Right lobe of liver (tissue), 6 donors: Measurements from ENCODE around the gene PNKD. TPM values are rescaled to one million over a fixed set of nuclear protein-coding genes. Genes with fewer than 3 reads are reported as not detected.

Source experiments
- ATAC-seq, 4 donors: fragments of 200-7000 bp; cut with Tn5 transposase; one replicate each; pipeline ENCODE4 v1.9.1; 2020; ENCODE audit warnings: mild to moderate bottlenecking in 4 of 4, moderate library complexity in 4 of 4
- DNase-seq, 3 donors: peaks; one replicate each; pipeline ENCODE4 v3.0.0-alpha.2; 2020
- H3K27ac ChIP-seq, 3 donors: fragments of 200-600 bp; one replicate each; pipeline ENCODE4 v1.8.0; 2022
- H3K27me3 ChIP-seq, 2 donors: fragments of 200-600 bp; one replicate each; pipeline ENCODE4 v1.8.0; 2022
- H3K36me3 ChIP-seq, 4 donors: fragments of 200-600 bp; sonication (generic) in 1 of 4; one replicate each; pipeline versions ENCODE4 v1.5.1 to v1.8.0; 2017 to 2022; ENCODE audit warnings: control low read depth in 1 of 4
- H3K4me1 ChIP-seq, 4 donors: fragments of 200-600 bp; sonication (generic) in 1 of 4; one replicate each; pipeline versions ENCODE4 v1.5.1 to v1.8.0; 2017 to 2022; ENCODE audit warnings: control low read depth in 1 of 4
- H3K4me3 ChIP-seq, 3 donors: fragments of 200-600 bp; one replicate each; pipeline ENCODE4 v1.8.0; 2022
- H3K9me3 ChIP-seq, 4 donors: fragments of 200-600 bp; sonication (generic) in 1 of 4; one replicate each; pipeline versions ENCODE4 v1.5.1 to v1.8.0; 2017 to 2022; ENCODE audit warnings: control low read depth in 1 of 4
- POLR2A ChIP-seq: fragments of 450-650 bp; IDR thresholded peaks from one replicate; pipeline ENCODE4 v1.6.1; 2017; ENCODE audit warnings: antibody characterized with exemption, mild to moderate bottlenecking
- WGBS: methylation state at CpG from one replicate; pipeline ENCODE4 v1.1.6; 2018; ENCODE audit warnings: low coverage, low lambda C conversion rate; ENCODE audit not compliant: insufficient coverage; ENCODE audit errors: missing lambda C conversion rate; 5-methylcytosine and 5-hydroxymethylcytosine counted together
- intact Hi-C, 2 donors: fragments of 100-400 bp; cut with DNase I; formaldehyde crosslinking; loops; one replicate each; pipeline versions ENCODE4 v1.11.2 to v1.14.1; 2022
- total RNA-seq, 6 experiments: library from RNA; depleted of rRNA in 2 of 6; stranded (reverse); fragments of >200 nt in 2 of 6; fragmentation: NEBNext Ultra II Directional in 3 of 6; extraction: Animal tissue kit (Norgen Biotek cat#: 25700) in 3 of 6; gene quantifications; one replicate each; pipeline versions ENCODE4 v1.1.0 to v1.2.4, GENCODE V29; 2016 to 2023
- TF ChIP-seq, protein P1 (sequence below), 4 donors: fragments of 200-600 bp in 3 of 4; fragments of 450-650 bp in 1 of 4; IDR thresholded peaks; one replicate each; pipeline versions ENCODE4 v1.5.1 to v1.8.0; 2016 to 2022; ENCODE audit warnings: antibody characterized with exemption in 4 of 4, mild to moderate bottlenecking in 2 of 4
- donor health status: DM: no; HTN: yes; CAD: no.
- donor health status: DM: no; HTN: no; CAD: no.
- donor health status: DM: no; HTN: no; CAD: no.
- donor health status: DM: no; HTN: yes; CAD: no.
- donor health status: DM: no; HTN: yes; CAD: no.

PNKD gene
- total RNA-seq, 6 experiments from 2014 or later = 78.5 to 137 (median 115) TPM

GRCh38 chr2:218263817-218264641 lies 6.3 kb upstream of the PNKD start:
- no peak for TF ChIP-seq POLR2A
- TF ChIP-seq, protein P1, sequence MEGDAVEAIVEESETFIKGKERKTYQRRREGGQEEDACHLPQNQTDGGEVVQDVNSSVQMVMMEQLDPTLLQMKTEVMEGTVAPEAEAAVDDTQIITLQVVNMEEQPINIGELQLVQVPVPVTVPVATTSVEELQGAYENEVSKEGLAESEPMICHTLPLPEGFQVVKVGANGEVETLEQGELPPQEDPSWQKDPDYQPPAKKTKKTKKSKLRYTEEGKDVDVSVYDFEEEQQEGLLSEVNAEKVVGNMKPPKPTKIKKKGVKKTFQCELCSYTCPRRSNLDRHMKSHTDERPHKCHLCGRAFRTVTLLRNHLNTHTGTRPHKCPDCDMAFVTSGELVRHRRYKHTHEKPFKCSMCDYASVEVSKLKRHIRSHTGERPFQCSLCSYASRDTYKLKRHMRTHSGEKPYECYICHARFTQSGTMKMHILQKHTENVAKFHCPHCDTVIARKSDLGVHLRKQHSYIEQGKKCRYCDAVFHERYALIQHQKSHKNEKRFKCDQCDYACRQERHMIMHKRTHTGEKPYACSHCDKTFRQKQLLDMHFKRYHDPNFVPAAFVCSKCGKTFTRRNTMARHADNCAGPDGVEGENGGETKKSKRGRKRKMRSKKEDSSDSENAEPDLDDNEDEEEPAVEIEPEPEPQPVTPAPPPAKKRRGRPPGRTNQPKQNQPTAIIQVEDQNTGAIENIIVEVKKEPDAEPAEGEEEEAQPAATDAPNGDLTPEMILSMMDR (IDR thresholded peaks at IDR 0.05) = no peak
- Histone ChIP-seq H3K27me3 (no peaks in the 10 kb centered on the region), H3K27ac (no peak overlapping the region), H3K4me1 (peaks cover 0 to 27% (median 10%) of the 10 kb centered on the region in 4 donors), H3K4me3 (no peak overlapping the region), H3K36me3 (peaks cover 0 to 44% (median 8%) of the 10 kb centered on the region in 4 donors), H3K9me3 (no peaks in the 10 kb centered on the region)
- WGBS = 78% methylated on average over 15 of the region's 17 CpGs
- DNase-seq (peak in 1 of 3 donors; percentile 36), ATAC-seq (no peak)
- intact Hi-C loops = no loop called here

GRCh38 chr2:218264773-218265561 lies 5.4 kb upstream of the PNKD start:
- DNase-seq (peak in 1 of 3 donors; percentile 76), ATAC-seq (peak; percentile 64 to 77 (median 72))
- Histone ChIP-seq H3K4me3 (no peak overlapping the region), H3K9me3 (no peaks in the 10 kb centered on the region), H3K36me3 (peaks cover 0 to 44% (median 8%) of the 10 kb centered on the region in 4 donors), H3K27me3 (no peaks in the 10 kb centered on the region), H3K4me1 (peaks cover 0 to 29% (median 12%) of the 10 kb centered on the region in 4 donors), H3K27ac (no peak overlapping the region)
- intact Hi-C loops = no loop called here
- WGBS = 22% methylated on average over 8 of the region's 22 CpGs
- TF ChIP-seq, protein P1 (IDR thresholded peaks at IDR 0.05) = no peak
- no peak for TF ChIP-seq POLR2A

DNA sequence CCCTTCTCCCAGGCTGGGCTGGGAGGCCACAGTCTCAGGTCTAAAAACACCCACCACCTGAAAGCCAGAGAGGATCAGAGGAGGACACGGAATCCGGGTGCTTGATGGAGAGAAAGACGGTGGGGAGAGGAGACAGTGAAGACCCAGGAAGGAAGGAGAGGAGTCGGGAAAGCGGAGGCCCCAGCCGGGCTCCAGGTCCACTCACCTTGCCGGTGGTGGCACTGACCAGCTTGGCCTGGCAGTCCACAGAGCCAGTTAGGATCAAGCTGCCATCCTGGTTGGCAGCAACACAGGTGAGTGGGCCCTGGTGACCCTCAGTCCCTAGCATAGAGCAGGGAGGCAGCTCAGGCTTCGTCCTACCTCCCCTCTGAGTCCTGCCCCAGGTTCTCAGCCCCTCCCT lies 4.7 kb upstream of the PNKD start:
- TF ChIP-seq, protein P1 (IDR thresholded peaks at IDR 0.05) = no peak
- no peak for TF ChIP-seq POLR2A
- Histone ChIP-seq H3K27ac (no peak overlapping the region), H3K27me3 (no peaks in the 10 kb centered on the region), H3K36me3 (peaks cover 0 to 44% (median 8%) of the 10 kb centered on the region in 4 donors), H3K4me3 (no peak overlapping the region), H3K4me1 (peaks cover 0 to 29% (median 12%) of the 10 kb centered on the region in 4 donors), H3K9me3 (no peaks in the 10 kb centered on the region)
- intact Hi-C loops = no loop called here
- DNase-seq (peak in 1 of 3 donors; percentile 35), ATAC-seq (no peak)
- WGBS = 97% methylated on average over 5 of the region's 8 CpGs

DNA sequence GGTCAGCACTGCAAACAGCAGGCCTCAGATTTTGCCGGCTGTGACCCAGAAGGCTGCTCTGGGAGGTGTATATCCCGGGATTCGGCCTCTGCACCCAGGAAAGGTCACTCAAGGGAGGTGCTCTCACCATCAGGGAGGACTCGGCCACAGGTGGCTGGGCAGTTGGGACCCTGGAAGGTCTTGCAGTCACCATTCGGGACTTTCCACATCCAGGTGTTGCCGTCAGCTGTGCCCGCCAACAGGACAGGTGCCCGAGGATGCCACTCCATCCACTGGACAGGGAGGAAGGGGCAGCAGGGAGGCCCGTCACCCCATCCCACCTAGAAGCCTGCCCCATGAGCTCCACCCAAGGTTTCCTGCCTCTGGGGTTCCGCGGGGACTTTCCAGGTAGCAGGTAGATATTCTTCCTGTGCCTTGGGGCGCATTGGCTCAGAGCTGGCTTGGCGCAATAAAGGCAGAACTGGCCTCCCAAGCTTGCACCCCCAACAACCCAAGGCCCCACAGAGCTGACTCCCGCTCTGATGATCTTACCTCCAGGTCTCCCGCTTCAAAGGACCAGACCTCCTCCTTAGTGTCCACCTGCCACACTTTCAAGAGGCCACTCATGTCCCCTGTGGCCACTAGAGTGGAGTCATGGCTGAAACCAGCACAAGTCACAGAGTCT lies 3.9 kb upstream of the PNKD start:
- DNase-seq (peak in 1 of 3 donors; percentile 43), ATAC-seq (no peak)
- Histone ChIP-seq H3K27me3 (no peaks in the 10 kb centered on the region), H3K9me3 (no peaks in the 10 kb centered on the region), H3K27ac (no peak overlapping the region), H3K4me1 (peaks cover 0 to 32% (median 15%) of the 10 kb centered on the region in 4 donors), H3K36me3 (peaks cover 0 to 44% (median 8%) of the 10 kb centered on the region in 4 donors), H3K4me3 (no peak overlapping the region)
- 100% methylated on average over 2 of the region's 15 CpGs for WGBS
- TF ChIP-seq, protein P1 (IDR thresholded peaks at IDR 0.05) = no peak
- TF ChIP-seq POLR2A = no peak
- intact Hi-C loops = no loop called here
